WERI-Rb-1 (cell line): Measurements from ENCODE around the gene PIP4K2C.

Experiments used
- DNase-seq: peaks from one replicate; pipeline ENCODE4 v3.0.0-alpha.2; 2020
- H3K27ac ChIP-seq: fragments of 250-450 bp; sonication (Bioruptor Pico); 2 replicates; pipeline ENCODE4 v1.5.1; 2020; ENCODE audit warnings: mild to moderate bottlenecking, moderate library complexity
- H3K27me3 ChIP-seq: fragments of 250-450 bp; sonication (Bioruptor Pico); 2 replicates; pipeline ENCODE4 v1.5.1; 2021; ENCODE audit warnings: mild to moderate bottlenecking, low read depth, moderate library complexity; ENCODE audit not compliant: insufficient read depth, severe bottlenecking
- H3K36me3 ChIP-seq: fragments of 250-450 bp; sonication (Bioruptor Pico); 2 replicates; pipeline ENCODE4 v1.5.1; 2020; ENCODE audit warnings: mild to moderate bottlenecking, moderate library complexity
- H3K4me3 ChIP-seq: 2 replicates; pipeline ENCODE4 v1.5.1; 2011; ENCODE audit warnings: low read depth, mild to moderate bottlenecking, control low read depth, low read length
- H3K9me3 ChIP-seq: fragments of 250-450 bp; sonication (Bioruptor Pico); 2 replicates; pipeline ENCODE4 v1.5.1; 2021; ENCODE audit warnings: mild to moderate bottlenecking, moderate library complexity; ENCODE audit not compliant: severe bottlenecking
- TF ChIP-seq, protein P1 (sequence below): IDR thresholded peaks from 2 replicates; pipeline ENCODE4 v1.5.1; 2011; ENCODE audit warnings: low read depth, mild to moderate bottlenecking, control low read depth, inconsistent platforms, low read length

PIP4K2C gene

DNA sequence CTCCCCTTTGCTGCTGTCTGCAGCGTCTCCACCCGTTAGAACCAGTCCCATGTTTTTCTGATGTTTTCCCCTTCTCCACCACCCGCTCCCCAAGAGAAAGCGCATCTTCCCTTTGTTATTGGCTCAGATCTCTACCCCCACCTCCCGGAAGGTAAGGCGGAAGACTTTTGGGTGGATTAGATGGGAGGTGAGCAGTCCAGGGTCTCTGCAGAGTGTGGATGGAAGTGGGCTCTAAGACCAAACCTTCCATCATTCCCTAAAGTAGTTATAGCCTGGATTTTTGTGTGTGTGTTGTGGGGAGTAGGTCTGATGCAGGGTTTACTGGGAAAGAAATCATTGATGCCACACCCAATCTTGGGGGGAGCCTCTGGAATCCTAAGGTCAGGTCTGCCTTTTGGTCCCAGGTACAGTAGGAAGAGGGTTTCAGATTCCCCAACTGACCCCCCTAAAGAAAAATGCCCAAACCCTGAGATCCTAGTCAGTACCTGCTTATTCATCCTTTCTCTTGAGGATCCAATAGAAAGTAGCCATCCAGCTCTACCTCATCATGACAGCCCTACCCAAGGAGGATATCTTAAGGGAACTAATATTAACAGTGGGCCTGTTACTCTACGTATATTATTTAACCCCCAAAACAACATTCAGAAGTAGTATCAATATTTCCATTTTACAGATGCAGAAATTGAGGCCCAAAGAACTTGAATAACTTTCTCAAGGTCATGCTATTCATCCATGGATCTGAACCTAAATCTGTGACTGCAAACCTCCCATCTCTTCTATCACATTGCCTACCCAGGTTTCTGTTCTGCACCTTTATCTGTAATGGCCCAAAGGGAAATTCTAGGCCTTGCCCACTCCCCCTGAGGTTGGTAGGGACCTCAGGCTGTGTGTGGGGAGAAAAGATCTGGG lies 40.1 kb upstream of the PIP4K2C start:
- TF ChIP-seq, protein P1, sequence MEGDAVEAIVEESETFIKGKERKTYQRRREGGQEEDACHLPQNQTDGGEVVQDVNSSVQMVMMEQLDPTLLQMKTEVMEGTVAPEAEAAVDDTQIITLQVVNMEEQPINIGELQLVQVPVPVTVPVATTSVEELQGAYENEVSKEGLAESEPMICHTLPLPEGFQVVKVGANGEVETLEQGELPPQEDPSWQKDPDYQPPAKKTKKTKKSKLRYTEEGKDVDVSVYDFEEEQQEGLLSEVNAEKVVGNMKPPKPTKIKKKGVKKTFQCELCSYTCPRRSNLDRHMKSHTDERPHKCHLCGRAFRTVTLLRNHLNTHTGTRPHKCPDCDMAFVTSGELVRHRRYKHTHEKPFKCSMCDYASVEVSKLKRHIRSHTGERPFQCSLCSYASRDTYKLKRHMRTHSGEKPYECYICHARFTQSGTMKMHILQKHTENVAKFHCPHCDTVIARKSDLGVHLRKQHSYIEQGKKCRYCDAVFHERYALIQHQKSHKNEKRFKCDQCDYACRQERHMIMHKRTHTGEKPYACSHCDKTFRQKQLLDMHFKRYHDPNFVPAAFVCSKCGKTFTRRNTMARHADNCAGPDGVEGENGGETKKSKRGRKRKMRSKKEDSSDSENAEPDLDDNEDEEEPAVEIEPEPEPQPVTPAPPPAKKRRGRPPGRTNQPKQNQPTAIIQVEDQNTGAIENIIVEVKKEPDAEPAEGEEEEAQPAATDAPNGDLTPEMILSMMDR, result no peak
- no peak overlapping the region for H3K27ac ChIP-seq
- H3K4me3 ChIP-seq, result peak overlapping the region; percentile 50
- no peaks in the 10 kb centered on the region; the same call in none of the 2 replicates for H3K36me3 ChIP-seq
- H3K9me3 ChIP-seq, result no peaks in the 10 kb centered on the region
- no peaks in the 10 kb centered on the region for H3K27me3 ChIP-seq
- DNase-seq, result no peak

- H3K4me3 ChIP-seq, result no peak overlapping the region
- no peaks in the 10 kb centered on the region for H3K27me3 ChIP-seq
- H3K9me3 ChIP-seq, result no peaks in the 10 kb centered on the region
- DNase-seq, result no peak
- H3K36me3 ChIP-seq, result no peaks in the 10 kb centered on the region; the same call in none of the 2 replicates
- TF ChIP-seq, protein P1, result no peak
- no peak overlapping the region for H3K27ac ChIP-seq
Observed at GRCh38 chr12:57551637-57552305, 39.2 kb upstream of the PIP4K2C start.

GRCh38 chr12:57552306-57552651 lies 38.7 kb upstream of the PIP4K2C start:
- no peaks in the 10 kb centered on the region for H3K27me3 ChIP-seq
- H3K27ac ChIP-seq, result no peak overlapping the region
- no peaks in the 10 kb centered on the region; the same call in none of the 2 replicates for H3K36me3 ChIP-seq
- no peak for DNase-seq
- H3K9me3 ChIP-seq, result no peaks in the 10 kb centered on the region
- TF ChIP-seq, protein P1, result no peak
- H3K4me3 ChIP-seq, result no peak overlapping the region

DNA sequence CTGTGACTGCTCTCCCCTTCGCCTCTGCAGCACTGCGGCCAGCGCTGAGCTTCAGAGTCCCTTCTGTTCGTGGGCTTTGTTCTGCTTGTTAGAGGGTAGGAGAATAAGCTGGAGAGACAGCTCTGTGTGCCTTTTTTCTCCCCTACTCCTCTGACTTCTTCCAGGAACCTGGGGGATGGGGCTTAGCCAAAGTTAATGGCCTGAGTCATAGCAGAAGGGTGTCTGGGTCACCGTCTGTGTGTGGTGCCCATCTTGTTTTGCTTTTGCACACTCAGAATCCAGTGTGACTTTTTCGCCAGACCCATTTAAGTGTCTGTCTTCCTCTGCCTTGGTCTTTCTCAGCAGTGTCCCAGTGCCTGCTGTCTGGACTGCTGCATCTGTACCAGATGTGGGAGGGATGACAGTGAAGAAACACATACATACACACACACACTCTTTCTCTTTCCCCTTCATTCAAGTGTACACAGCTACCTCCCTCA lies 38.1 kb upstream of the PIP4K2C start:
- DNase-seq, result no peak

GRCh38 chr12:57553343-57554202 lies 37.4 kb upstream of the PIP4K2C start:
- no peaks in the 10 kb centered on the region for H3K9me3 ChIP-seq
- H3K4me3 ChIP-seq, result no peak overlapping the region
- TF ChIP-seq, protein P1, result no peak
- H3K27ac ChIP-seq, result no peak overlapping the region
- DNase-seq, result no peak
- no peaks in the 10 kb centered on the region for H3K27me3 ChIP-seq
- H3K36me3 ChIP-seq, result no peaks in the 10 kb centered on the region; the same call in none of the 2 replicates

More for the DNA sequence above, 38.1 kb upstream of the PIP4K2C start:
- H3K4me3 ChIP-seq, result no peak overlapping the region
- no peaks in the 10 kb centered on the region for H3K27me3 ChIP-seq
- H3K9me3 ChIP-seq, result no peaks in the 10 kb centered on the region
- TF ChIP-seq, protein P1, result no peak
- no peaks in the 10 kb centered on the region; the same call in none of the 2 replicates for H3K36me3 ChIP-seq
- no peak overlapping the region for H3K27ac ChIP-seq
